Parathyroid adenoma (tissue), 2 donors: ENCODE data around the gene MGRN1.
A peak's percentile ranks its signal among the peaks of the same experiment; 100 is the strongest.

Experiments
- H2AFZ ChIP-seq: fragments of 300-600 bp; sonication (generic); one replicate; pipeline ENCODE4 v1.7.0; 2017; ENCODE audit warnings: antibody characterized with exemption, mild to moderate bottlenecking
- H3K27ac ChIP-seq: fragments of 300-600 bp; sonication (generic); one replicate; pipeline ENCODE4 v1.7.0; 2017
- H3K27me3 ChIP-seq: fragments of 300-600 bp; sonication (generic); one replicate; pipeline ENCODE4 v1.7.0; 2017; ENCODE audit warnings: low read length; ENCODE audit not compliant: control insufficient read depth, insufficient read depth
- H3K36me3 ChIP-seq: fragments of 300-600 bp; sonication (generic); one replicate; pipeline ENCODE4 v1.7.0; 2017; ENCODE audit warnings: low read length; ENCODE audit not compliant: control insufficient read depth, insufficient read depth
- H3K4me1 ChIP-seq: fragments of 300-600 bp; sonication (generic); one replicate; pipeline ENCODE4 v1.7.0; 2017; ENCODE audit warnings: control low read depth
- H3K4me2 ChIP-seq: fragments of 300-600 bp; sonication (generic); one replicate; pipeline ENCODE4 v1.7.0; 2017; ENCODE audit warnings: low read length
- H3K4me3 ChIP-seq: fragments of 300-600 bp; sonication (generic); one replicate; pipeline ENCODE4 v1.7.0; 2017; ENCODE audit warnings: low read depth, low read length
- H3K79me2 ChIP-seq: fragments of 300-600 bp; sonication (generic); one replicate; pipeline ENCODE4 v1.7.0; 2017; ENCODE audit warnings: control low read depth
- H3K9ac ChIP-seq: fragments of 300-600 bp; sonication (generic); one replicate; pipeline ENCODE4 v1.7.0; 2017; ENCODE audit warnings: mild to moderate bottlenecking
- H3K9me3 ChIP-seq: fragments of 300-600 bp; sonication (generic); one replicate; pipeline ENCODE4 v1.7.0; 2017; ENCODE audit warnings: low read length; ENCODE audit not compliant: control insufficient read depth
- TF ChIP-seq, protein P1 (sequence below): fragments of 300-600 bp; sonication (generic); IDR thresholded peaks from one replicate; pipeline ENCODE4 v1.7.0; 2017; ENCODE audit warnings: antibody characterized with exemption, mild to moderate bottlenecking
- donor health status: primary hyperparathyroidism.

Gene MGRN1

DNA sequence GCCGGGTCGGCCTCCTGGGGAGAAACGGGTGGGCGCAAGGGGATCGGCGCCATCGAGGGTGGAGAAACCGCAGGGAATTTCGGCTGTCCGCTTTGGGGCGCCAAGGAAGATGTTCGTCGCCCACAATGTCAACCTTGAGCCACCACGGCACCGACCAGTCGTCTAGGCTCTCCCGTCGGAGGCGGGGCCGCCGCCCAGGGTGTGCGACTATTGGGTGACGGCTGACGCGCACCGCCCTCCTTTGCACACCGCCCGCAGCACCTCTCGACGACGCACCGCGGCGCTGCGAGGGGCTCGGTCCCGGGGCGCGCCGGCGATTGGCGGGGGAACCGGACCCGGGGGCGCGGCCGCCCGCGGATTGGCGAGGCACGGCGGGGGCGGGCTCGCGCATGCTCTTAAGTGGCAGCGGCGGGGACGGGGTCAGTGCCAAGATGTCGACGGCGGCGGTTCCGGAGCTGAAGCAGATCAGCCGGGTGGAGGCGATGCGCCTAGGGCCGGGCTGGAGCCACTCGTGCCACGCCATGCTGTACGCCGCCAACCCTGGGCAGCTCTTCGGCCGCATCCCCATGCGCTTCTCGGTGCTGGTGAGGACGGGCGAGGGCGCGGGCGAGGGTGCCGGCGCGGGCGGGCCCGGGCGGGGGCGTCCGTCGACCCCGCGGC, 68.8 kb downstream of the MGRN1 start, which contains the start of gene NUDT16L1:
TSS of gene NUDT16L1 (plus strand) at position 267 of the 660 bp plus-strand sequence. CDS start at position 432, 165 bp downstream.
- TF ChIP-seq, protein P1, sequence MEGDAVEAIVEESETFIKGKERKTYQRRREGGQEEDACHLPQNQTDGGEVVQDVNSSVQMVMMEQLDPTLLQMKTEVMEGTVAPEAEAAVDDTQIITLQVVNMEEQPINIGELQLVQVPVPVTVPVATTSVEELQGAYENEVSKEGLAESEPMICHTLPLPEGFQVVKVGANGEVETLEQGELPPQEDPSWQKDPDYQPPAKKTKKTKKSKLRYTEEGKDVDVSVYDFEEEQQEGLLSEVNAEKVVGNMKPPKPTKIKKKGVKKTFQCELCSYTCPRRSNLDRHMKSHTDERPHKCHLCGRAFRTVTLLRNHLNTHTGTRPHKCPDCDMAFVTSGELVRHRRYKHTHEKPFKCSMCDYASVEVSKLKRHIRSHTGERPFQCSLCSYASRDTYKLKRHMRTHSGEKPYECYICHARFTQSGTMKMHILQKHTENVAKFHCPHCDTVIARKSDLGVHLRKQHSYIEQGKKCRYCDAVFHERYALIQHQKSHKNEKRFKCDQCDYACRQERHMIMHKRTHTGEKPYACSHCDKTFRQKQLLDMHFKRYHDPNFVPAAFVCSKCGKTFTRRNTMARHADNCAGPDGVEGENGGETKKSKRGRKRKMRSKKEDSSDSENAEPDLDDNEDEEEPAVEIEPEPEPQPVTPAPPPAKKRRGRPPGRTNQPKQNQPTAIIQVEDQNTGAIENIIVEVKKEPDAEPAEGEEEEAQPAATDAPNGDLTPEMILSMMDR, result peak; percentile 26
- H3K9ac ChIP-seq, result no peak within 1 kb of the TSS
- H3K4me1 ChIP-seq, result no peaks in the 10 kb centered on the region
- peak within 1 kb of the TSS; percentile 74 for H3K4me3 ChIP-seq
- no peaks in the 10 kb centered on the region for H3K36me3 ChIP-seq
- H3K4me2 ChIP-seq, result peak within 1 kb of the TSS; percentile 87
- peak within 1 kb of the TSS; percentile 78 for H2AFZ ChIP-seq
- no peaks in the 10 kb centered on the region for H3K79me2 ChIP-seq
- peak within 1 kb of the TSS; percentile 56 for H3K27ac ChIP-seq
- H3K9me3 ChIP-seq, result no peaks in the 10 kb centered on the region
- H3K27me3 ChIP-seq, result no peaks in the 10 kb centered on the region

DNA sequence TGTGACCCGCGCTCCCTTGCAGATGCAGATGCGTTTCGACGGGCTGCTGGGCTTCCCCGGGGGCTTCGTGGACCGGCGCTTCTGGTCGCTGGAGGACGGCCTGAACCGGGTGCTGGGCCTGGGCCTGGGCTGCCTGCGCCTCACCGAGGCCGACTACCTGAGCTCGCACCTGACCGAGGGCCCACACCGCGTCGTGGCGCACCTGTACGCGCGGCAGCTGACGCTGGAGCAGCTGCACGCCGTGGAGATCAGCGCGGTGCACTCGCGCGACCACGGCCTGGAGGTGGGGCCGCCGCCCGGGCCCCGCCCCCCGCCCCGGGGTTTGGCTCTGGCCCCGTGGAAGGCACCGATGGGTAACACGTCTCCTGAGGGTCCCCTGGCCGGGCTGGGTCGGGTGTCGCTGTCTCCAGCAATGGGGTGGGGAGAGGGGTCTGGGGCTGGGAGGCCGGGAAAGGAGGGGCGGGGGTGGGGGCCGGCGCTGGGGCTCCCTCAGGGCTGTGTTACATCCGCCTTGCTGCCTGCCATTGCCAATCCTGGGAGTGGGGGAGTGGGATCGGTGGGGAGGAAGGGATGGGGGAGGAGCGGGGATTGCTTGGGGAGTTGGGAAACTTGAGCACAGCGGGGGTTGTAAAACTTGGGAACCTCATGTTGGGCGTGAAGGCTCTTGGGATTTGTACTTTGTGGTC, 69.5 kb downstream of the MGRN1 start:
- no peaks in the 10 kb centered on the region for H3K79me2 ChIP-seq
- TF ChIP-seq, protein P1, result no peak
- peak overlapping the region; percentile 87 for H3K4me2 ChIP-seq
- no peaks in the 10 kb centered on the region for H3K27me3 ChIP-seq
- peak overlapping the region; percentile 56 for H3K27ac ChIP-seq
- no peak overlapping the region for H3K9ac ChIP-seq
- no peaks in the 10 kb centered on the region for H3K4me1 ChIP-seq
- peak overlapping the region; percentile 74 for H3K4me3 ChIP-seq
- H3K36me3 ChIP-seq, result no peaks in the 10 kb centered on the region
- H2AFZ ChIP-seq, result peak overlapping the region; percentile 78
- H3K9me3 ChIP-seq, result no peaks in the 10 kb centered on the region

DNA sequence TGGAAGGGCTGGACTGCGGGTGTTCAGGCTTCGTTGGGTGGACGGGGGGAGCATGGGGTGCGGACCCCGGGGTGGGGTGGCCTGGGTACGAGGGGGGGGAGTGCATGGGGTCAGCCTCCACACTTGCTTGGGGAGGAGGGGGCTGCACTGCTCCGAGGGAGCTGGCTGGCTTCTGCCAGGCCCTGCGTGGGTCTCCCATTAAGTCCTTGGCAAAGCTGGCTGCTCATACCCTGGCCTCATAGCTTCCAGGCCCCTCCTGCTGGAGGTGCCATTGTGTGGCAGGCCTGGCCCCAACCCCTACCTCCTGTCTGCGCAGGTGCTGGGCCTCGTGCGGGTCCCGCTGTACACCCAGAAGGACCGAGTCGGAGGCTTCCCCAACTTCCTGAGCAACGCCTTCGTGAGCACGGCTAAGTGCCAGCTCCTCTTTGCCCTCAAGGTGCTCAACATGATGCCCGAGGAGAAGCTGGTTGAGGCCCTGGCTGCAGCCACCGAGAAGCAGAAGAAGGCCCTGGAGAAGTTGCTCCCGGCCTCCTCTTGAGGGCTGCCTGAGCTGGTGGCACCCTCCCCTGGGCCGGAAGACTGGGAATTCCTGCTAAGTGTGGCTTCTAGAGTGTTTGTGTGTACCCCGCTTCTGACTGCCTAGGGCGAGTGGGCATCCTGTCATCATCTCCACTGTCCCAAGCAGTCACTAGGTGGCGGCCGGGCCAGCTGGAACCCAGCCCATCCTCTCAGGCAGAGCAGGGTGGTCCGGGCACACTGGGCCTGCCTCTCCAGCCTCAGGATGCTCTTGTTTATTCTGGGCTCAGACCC, 70.2 kb downstream of the MGRN1 start:
- Histone ChIP-seq H3K27me3 (no peaks in the 10 kb centered on the region), H3K79me2 (no peaks in the 10 kb centered on the region), H3K4me1 (no peaks in the 10 kb centered on the region), H3K9ac (no peak overlapping the region), H2AFZ (no peak overlapping the region), H3K4me3 (peak overlapping the region; percentile 74), H3K9me3 (no peaks in the 10 kb centered on the region), H3K27ac (no peak overlapping the region), H3K4me2 (peak overlapping the region; percentile 87), H3K36me3 (no peaks in the 10 kb centered on the region)
- TF ChIP-seq, protein P1, result no peak

DNA sequence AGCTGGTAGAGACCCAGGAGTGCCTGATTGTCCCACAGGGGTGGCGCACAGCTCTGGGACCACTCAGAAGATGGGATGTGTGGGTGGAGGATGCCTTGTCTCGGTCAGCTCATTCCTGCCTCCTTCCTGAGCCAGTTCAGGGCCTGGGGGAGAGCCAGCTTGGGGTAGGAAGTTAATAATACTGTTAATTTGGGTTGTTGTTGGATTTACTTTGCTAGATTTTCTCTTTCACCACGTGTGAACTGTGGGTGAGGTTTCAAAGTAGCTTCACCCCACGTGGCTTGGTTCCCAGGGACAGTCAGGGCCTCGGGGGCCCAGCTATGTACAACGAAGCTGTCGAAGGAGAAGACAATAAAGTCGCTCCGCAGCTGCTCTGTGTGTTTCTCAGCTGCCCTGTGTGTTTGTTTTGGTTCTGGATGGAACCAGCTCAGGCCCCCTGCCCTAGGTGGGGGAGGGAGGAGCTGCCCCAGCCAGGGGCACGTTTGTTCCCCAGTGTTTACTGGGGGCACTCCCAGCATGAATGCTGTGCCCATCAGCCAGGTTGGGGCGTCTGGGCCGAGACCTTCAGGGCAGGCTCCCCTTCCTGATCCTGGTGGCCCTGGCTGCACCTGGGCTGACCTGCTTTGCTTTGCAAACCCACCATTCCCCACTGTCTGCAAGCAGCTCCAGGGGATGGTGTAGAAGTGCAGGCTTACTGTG, 71.0 kb downstream of the MGRN1 start:
- Histone ChIP-seq H3K4me3 (no peak overlapping the region), H3K36me3 (no peaks in the 10 kb centered on the region), H3K4me2 (no peak overlapping the region), H3K27me3 (no peaks in the 10 kb centered on the region), H3K79me2 (no peaks in the 10 kb centered on the region), H3K27ac (no peak overlapping the region), H3K4me1 (no peaks in the 10 kb centered on the region), H3K9ac (no peak overlapping the region), H3K9me3 (no peaks in the 10 kb centered on the region), H2AFZ (no peak overlapping the region)
- TF ChIP-seq, protein P1, result no peak
